Astrocyte of the spinal cord (primary cell): ENCODE measurements around the gene NAT9.

Experiments used
- DNase-seq: peaks from one replicate; pipeline ENCODE4 v3.0.0; 2011; ENCODE audit warnings: low read depth, low spot score
- H3K4me3 ChIP-seq: 2 replicates; pipeline ENCODE4 v1.5.1; 2011; ENCODE audit warnings: low read depth, mild to moderate bottlenecking, low read length, moderate library complexity
- in situ Hi-C: cut with HindIII; loops from 2 replicates; pipeline ENCODE4 v1.10.0; 2017; ENCODE audit warnings: low sequenced_read_pairs
- TF ChIP-seq, protein P1 (sequence below): IDR thresholded peaks from 2 replicates; pipeline ENCODE4 v1.5.1; 2012; ENCODE audit warnings: low read depth, mild to moderate bottlenecking, low read length, inconsistent platforms

Gene NAT9

DNA sequence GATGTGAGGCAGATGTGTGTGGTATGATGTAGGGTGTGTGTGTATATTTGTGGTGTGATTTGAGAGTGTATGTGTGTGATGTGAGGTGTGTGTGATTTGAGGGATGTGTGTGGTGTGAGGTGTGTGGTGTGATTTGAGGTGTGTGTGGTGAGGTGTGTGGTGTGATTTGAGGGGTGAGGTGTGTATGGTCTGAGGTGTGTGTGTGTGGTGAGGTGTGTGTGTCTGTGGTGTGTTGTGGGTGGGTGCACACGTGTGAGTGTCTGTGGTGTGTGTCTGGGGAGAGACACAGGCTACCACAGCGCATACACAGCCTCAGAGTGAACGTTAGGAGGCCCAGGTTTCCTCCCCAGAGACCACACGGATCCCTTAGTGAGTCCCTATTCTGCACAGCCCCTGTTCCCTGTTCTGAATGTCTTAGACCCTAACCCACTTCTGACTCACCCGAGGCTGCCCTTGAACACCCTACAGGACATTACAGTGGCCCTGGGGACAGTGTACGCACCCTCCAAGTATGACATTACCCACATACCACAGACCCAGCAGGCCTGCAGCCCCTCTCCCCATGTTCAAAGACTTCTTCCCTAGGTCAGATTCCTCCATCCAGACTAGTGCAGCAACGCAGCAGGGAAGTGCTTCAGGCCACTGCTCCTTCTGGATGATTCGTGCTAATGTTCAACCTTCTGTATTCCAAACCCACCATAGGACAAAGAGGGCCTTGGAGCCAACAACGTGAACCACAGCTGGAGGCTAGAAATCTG lies 42.6 kb downstream of the NAT9 start:
- no peak overlapping the region for H3K4me3 ChIP-seq
- no peak for DNase-seq
- TF ChIP-seq, protein P1, sequence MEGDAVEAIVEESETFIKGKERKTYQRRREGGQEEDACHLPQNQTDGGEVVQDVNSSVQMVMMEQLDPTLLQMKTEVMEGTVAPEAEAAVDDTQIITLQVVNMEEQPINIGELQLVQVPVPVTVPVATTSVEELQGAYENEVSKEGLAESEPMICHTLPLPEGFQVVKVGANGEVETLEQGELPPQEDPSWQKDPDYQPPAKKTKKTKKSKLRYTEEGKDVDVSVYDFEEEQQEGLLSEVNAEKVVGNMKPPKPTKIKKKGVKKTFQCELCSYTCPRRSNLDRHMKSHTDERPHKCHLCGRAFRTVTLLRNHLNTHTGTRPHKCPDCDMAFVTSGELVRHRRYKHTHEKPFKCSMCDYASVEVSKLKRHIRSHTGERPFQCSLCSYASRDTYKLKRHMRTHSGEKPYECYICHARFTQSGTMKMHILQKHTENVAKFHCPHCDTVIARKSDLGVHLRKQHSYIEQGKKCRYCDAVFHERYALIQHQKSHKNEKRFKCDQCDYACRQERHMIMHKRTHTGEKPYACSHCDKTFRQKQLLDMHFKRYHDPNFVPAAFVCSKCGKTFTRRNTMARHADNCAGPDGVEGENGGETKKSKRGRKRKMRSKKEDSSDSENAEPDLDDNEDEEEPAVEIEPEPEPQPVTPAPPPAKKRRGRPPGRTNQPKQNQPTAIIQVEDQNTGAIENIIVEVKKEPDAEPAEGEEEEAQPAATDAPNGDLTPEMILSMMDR = no peak
- in situ Hi-C loops = no loop called here

DNA sequence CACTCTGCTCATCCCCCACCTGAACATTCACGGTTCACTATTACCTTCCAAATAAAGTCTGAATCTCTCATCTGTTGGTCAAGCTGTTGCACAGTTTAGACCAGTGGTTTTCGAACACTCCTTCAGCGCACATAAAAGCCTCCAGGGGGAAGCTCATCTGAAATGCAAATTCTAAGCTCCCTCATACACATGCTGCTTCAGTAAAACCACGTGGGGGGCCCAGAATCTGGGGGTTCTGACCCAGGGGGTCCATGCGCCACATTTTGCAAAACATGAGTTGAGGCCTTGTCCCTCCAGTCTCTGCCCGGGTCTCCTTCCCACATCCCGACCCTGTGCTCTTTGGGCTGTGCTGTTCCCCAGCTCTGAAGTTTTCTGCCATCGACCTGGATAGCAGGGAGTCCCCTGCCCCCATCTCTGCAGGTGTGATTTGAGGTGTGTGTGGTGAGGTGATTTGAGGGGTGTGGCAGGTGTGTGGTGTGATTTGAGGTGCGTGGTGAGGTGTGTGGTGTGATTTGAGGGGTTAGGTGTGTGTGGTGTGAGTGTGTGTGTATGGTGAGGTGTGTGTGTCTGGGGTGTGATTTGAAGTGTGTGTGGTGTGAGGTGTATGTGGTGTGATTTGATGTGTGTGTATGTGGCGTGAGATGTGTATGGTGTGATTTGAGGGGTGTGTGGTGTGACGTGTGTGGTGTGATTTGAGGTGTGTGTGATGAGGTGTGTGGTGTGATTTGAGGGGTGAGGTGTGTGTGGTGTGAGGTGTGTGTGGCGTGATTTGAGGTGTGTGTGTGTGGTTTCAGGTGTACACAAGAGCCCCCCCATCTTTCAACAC lies 43.9 kb downstream of the NAT9 start:
- DNase-seq = no peak
- in situ Hi-C loops = no loop called here
- H3K4me3 ChIP-seq = no peak overlapping the region
- TF ChIP-seq, protein P1 = no peak

DNA sequence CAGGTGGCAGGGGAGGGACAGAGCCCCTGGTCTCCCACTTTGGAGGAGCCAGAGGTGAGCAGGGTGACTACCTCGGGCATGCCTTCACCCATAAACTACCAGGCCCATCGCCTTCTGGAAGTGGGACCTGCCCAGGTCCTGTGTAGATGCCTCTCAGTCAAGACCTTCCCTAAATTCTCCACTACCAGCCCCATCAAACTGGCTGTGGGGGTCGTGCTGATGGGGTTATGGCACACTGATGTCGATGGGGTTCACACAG lies 44.9 kb downstream of the NAT9 start:
- TF ChIP-seq, protein P1 = no peak
- no peak for DNase-seq
- in situ Hi-C loops = no loop called here
- no peak overlapping the region for H3K4me3 ChIP-seq

DNA sequence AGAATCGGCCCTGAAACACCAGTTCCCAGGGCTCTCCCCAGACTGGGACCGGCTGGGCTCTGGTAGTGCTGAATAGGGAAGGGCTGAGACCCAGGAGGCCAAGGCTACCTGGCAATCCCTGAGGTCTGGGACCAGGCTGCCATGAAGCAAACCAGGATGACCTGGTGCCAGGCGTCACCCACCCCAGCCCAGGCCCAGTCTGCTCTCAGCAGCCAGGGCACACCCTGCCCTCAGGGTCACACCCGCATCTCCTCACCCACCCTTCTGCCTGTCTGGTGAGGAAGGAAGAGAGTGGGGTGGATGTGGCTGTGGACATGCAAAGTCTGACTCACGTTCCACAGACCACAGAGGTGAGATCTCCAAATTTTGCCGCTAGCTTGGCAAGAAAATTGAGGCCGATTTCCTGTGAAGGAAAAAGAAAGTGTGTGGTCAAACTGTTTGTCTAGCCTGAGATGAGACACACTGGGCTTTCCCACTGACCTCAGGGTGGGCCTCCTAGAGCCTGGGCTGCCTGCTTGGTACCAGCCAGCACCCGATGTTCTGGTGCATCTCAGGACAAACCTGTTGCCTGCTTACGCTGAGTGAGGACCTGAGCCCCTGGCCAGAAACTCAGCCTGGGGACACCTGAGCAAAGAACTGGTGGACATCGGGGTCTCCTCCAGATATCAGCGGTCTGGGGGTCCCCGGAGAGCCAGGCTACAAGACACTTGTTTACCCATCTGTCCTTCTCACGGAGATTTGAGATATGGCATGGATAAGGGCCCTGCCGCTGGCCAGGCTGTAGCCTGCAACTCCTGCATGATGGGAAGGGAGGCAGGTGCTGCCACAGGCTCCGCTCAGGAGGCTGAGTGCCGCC lies 45.4 kb downstream of the NAT9 start:
- in situ Hi-C loops = no loop called here
- no peak overlapping the region for H3K4me3 ChIP-seq
- TF ChIP-seq, protein P1 = no peak
- DNase-seq = no peak

DNA sequence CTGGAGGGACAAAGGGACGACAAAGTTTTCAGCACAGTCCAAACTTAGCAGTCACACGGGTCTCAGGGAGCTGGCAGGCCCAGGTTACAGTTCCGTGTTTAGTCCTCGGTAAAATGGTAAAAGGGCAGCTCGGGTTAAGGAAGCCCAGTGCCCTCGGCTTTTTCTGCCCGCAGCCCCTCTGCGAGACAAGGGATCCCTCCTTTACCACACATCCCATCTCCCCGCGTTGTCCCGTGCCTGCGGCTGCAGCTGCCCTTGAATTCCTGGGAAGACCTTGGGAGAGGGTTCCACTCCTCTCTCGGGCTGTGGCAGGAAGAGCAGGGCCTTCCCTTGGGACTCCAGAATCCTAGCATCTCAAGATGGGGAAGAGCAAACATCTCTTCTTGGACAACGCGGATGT lies 46.3 kb downstream of the NAT9 start:
- H3K4me3 ChIP-seq = no peak overlapping the region
- no peak for DNase-seq
- in situ Hi-C loops = no loop called here
- TF ChIP-seq, protein P1 = no peak

DNA sequence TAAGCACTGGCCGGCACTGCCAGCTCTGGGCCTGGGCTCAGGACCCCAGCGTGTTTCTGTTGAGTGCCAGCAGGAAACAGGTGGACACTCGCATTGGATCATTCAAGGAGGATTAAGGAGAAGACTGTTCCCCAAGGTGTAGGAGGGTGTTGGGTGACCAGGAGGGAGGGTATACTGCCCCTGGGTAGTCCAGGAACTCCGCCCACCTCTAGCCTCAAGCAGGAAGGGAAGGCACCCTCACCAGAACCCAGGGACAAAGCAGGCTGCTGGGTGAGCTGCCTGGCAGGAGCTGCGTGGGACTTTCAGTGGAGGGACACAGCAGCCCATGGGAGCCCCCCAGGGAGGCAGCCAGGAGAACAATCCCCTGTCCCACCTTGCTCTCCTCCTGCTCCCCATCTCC lies 46.8 kb downstream of the NAT9 start:
- in situ Hi-C loops = no loop called here
- no peak for DNase-seq
- TF ChIP-seq, protein P1 = no peak
- H3K4me3 ChIP-seq = no peak overlapping the region
